Mucosa of rectum (tissue), 2 donors: Measurements from ENCODE around the gene WDR54.
"Not testable (repeated sequence)": the region's sequence is repeated elsewhere in the genome, so short reads cannot be mapped to it uniquely, and the experiment has no call there.

Experiments used
- H3K27ac ChIP-seq, 2 donors: one replicate each; pipeline ENCODE4 v1.7.0; 2013; ENCODE audit warnings: inconsistent platforms in 2 of 2, low read depth in 2 of 2, low read length in 2 of 2
- H3K27me3 ChIP-seq, 2 donors: one replicate each; pipeline ENCODE4 v1.7.0; 2013; ENCODE audit warnings: low read length in 2 of 2; ENCODE audit not compliant: control insufficient read depth in 2 of 2, insufficient read depth in 2 of 2
- H3K36me3 ChIP-seq, 2 donors: one replicate each; pipeline ENCODE4 v1.7.0; 2013; ENCODE audit warnings: low read length in 2 of 2; ENCODE audit not compliant: control insufficient read depth in 2 of 2, insufficient read depth in 2 of 2
- H3K4me1 ChIP-seq, 2 donors: one replicate each; pipeline ENCODE4 v1.7.0; 2013; ENCODE audit warnings: low read length in 2 of 2, mild to moderate bottlenecking in 1 of 2; ENCODE audit not compliant: control insufficient read depth in 2 of 2, insufficient read depth in 2 of 2
- H3K4me3 ChIP-seq, 2 donors: one replicate each; pipeline ENCODE4 v1.7.0; 2013; ENCODE audit warnings: low read length in 2 of 2
- H3K9ac ChIP-seq, 2 donors: one replicate each; pipeline ENCODE4 v1.7.0; 2013; ENCODE audit warnings: low read length in 2 of 2, low read depth in 1 of 2, mild to moderate bottlenecking in 1 of 2
- H3K9me3 ChIP-seq, 2 donors: one replicate each; pipeline ENCODE4 v1.7.0; 2013; ENCODE audit warnings: low read length in 2 of 2; ENCODE audit not compliant: control insufficient read depth in 2 of 2
- donor health status: healthy.
- donor health status: Normal muscosa, but diverticular disease.

Gene WDR54

GRCh38 chr2:74439803-74440377, 18.4 kb downstream of the WDR54 start:
- Histone ChIP-seq H3K36me3 (no peaks in the 10 kb centered on the region), H3K27me3 (peaks cover 0 to 3% of the 10 kb centered on the region in 2 donors), H3K27ac (peak overlapping the region; percentile 95 to 98), H3K4me1 (peaks cover 14 to 26% of the 10 kb centered on the region in 2 donors), H3K9ac (peak overlapping the region; percentile 63 to 91), H3K4me3 (peak overlapping the region; percentile 76), H3K9me3 (no peaks in the 10 kb centered on the region)

- Histone ChIP-seq H3K9ac (peak overlapping the region; percentile 91), H3K4me1 (peaks cover 14 to 26% of the 10 kb centered on the region in 2 donors), H3K4me3 (peak overlapping the region; percentile 76), H3K9me3 (no peaks in the 10 kb centered on the region), H3K36me3 (no peaks in the 10 kb centered on the region), H3K27ac (peak overlapping the region; percentile 95 to 98), H3K27me3 (peaks cover 0 to 3% of the 10 kb centered on the region in 2 donors)
Measured at GRCh38 chr2:74440378-74441169, 19.0 kb downstream of the WDR54 start.

GRCh38 chr2:74441170-74441689, 19.7 kb downstream of the WDR54 start:
- H3K36me3 ChIP-seq: no peaks in the 10 kb centered on the region
- peak overlapping the region; percentile 91 for H3K9ac ChIP-seq
- H3K9me3 ChIP-seq: no peaks in the 10 kb centered on the region
- H3K4me3 ChIP-seq: peak overlapping the region; percentile 76
- H3K27ac ChIP-seq: peak overlapping the region; percentile 95 to 98
- H3K4me1 ChIP-seq: peaks cover 14 to 26% of the 10 kb centered on the region in 2 donors
- peaks cover 0 to 3% of the 10 kb centered on the region in 2 donors for H3K27me3 ChIP-seq

- Histone ChIP-seq H3K9ac (peak within 1 kb of the TSS; percentile 91), H3K36me3 (no peaks in the 10 kb centered on the region), H3K4me1 (peaks cover 14 to 26% of the 10 kb centered on the region in 2 donors), H3K9me3 (no peaks in the 10 kb centered on the region), H3K27ac (peak within 1 kb of the TSS; percentile 95 to 98), H3K27me3 (peaks cover 0 to 3% of the 10 kb centered on the region in 2 donors), H3K4me3 (peak within 1 kb of the TSS; percentile 76)
Measured at GRCh38 chr2:74441690-74442482, 20.4 kb downstream of the WDR54 start, which contains the start of gene RTKN. Gene RTKN (minus strand): TSS chr2:74441937. CDS start chr2:74441816, 121 bp downstream.

GRCh38 chr2:74442483-74443297, 21.2 kb downstream of the WDR54 start:
- H3K9ac ChIP-seq: peak overlapping the region; percentile 86 to 91

GRCh38 chr2:74444498-74445318, 23.2 kb downstream of the WDR54 start:
- no peak overlapping the region for H3K9ac ChIP-seq
- H3K27me3 ChIP-seq: peaks cover 0 to 3% of the 10 kb centered on the region in 2 donors
- H3K4me1 ChIP-seq: peaks cover 12 to 17% of the 10 kb centered on the region in 2 donors
- no peak overlapping the region for H3K27ac ChIP-seq
- no peaks in the 10 kb centered on the region for H3K9me3 ChIP-seq
- no peak overlapping the region for H3K4me3 ChIP-seq
- H3K36me3 ChIP-seq: no peaks in the 10 kb centered on the region

More at GRCh38 chr2:74442483-74443297, 21.2 kb downstream of the WDR54 start:
- H3K36me3 ChIP-seq, H3K9me3 ChIP-seq, H3K27me3 ChIP-seq: not testable (repeated sequence)
- peaks cover 14 to 26% of the 10 kb centered on the region in 2 donors for H3K4me1 ChIP-seq
- H3K4me3 ChIP-seq: peak overlapping the region; percentile 76
- peak overlapping the region; percentile 95 to 98 for H3K27ac ChIP-seq

GRCh38 chr2:74447230-74447999, 25.9 kb downstream of the WDR54 start:
- Histone ChIP-seq H3K27me3 (no peaks in the 10 kb centered on the region), H3K4me3 (no peak overlapping the region), H3K9me3 (no peaks in the 10 kb centered on the region), H3K27ac (no peak overlapping the region), H3K9ac (no peak overlapping the region), H3K4me1 (peaks cover 4 to 5% of the 10 kb centered on the region in 2 donors), H3K36me3 (no peaks in the 10 kb centered on the region)

GRCh38 chr2:74448771-74449170, 27.2 kb downstream of the WDR54 start:
- Histone ChIP-seq H3K36me3 (no peaks in the 10 kb centered on the region), H3K27ac (no peak overlapping the region)

More at GRCh38 chr2:74448771-74449170, 27.2 kb downstream of the WDR54 start:
- Histone ChIP-seq H3K27me3 (no peaks in the 10 kb centered on the region), H3K9me3 (no peaks in the 10 kb centered on the region), H3K4me3 (no peak overlapping the region), H3K4me1 (peaks cover 0 to 4% of the 10 kb centered on the region in 2 donors), H3K9ac (no peak overlapping the region)
